SK-N-SH (cell line): Measurements from ENCODE around the gene RNF121.

Experiments used
- CHD2 ChIP-seq: fragments of 150-350 bp; IDR thresholded peaks from 2 replicates; pipeline ENCODE4 v1.6.1; 2018; ENCODE audit warnings: low read length; ENCODE audit not compliant: partially characterized antibody
- EZH2phosphoT487 ChIP-seq: fragments of 200-600 bp; sonication (generic); IDR thresholded peaks from 2 replicates; pipeline ENCODE4 v1.6.1; 2017; ENCODE audit warnings: low read depth, mixed run types, mild to moderate bottlenecking, antibody characterized with exemption, moderate library complexity, borderline replicate concordance
- POLR2AphosphoS5 ChIP-seq: IDR thresholded peaks from 2 replicates; pipeline ENCODE4 v1.6.1; 2012; ENCODE audit warnings: low read depth, low read length
- RAD21 ChIP-seq: IDR thresholded peaks from 2 replicates; pipeline ENCODE4 v1.6.1; 2012; ENCODE audit warnings: mild to moderate bottlenecking, low read length
- TEAD4 ChIP-seq: IDR thresholded peaks from 2 replicates; pipeline ENCODE4 v1.4.0; 2012; ENCODE audit warnings: mild to moderate bottlenecking, borderline replicate concordance; ENCODE audit not compliant: insufficient read depth
- TF ChIP-seq, protein P1 (sequence below): fragments of 200-600 bp; sonication (generic); IDR thresholded peaks from 2 replicates; pipeline ENCODE4 v1.6.1; 2017; ENCODE audit warnings: antibody characterized with exemption, mild to moderate bottlenecking, moderate library complexity
- TF ChIP-seq, protein P2 (sequence below): IDR thresholded peaks from 2 replicates; pipeline ENCODE4 v1.4.0; 2012; ENCODE audit warnings: low read depth, borderline replicate concordance
- TF ChIP-seq, protein P3 (sequence below): fragments of 150-350 bp; IDR thresholded peaks from 2 replicates; pipeline ENCODE4 v1.6.1; 2017; ENCODE audit warnings: antibody characterized with exemption, low read length, low read depth, borderline replicate concordance

DNA sequence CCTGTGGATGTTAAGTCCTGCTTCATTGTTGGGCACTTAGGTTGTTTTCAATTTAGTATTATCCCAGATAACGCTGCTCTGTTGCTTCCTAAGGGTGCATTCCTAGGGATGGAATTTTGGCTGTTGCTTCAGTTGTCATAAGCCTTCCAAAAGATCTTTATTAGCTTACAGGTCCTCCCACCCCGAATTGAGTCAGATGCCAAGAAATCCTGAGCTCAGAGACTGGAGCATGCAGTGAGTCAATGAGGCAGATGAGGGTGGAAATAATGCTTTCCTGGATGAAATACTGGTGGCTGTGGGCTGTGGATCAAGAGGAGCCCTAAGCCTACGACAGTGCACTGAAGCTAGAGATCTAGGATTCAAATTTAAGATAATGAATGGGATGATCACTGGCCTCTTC, 59.2 kb downstream of the RNF121 start:
- TF ChIP-seq, protein P1, sequence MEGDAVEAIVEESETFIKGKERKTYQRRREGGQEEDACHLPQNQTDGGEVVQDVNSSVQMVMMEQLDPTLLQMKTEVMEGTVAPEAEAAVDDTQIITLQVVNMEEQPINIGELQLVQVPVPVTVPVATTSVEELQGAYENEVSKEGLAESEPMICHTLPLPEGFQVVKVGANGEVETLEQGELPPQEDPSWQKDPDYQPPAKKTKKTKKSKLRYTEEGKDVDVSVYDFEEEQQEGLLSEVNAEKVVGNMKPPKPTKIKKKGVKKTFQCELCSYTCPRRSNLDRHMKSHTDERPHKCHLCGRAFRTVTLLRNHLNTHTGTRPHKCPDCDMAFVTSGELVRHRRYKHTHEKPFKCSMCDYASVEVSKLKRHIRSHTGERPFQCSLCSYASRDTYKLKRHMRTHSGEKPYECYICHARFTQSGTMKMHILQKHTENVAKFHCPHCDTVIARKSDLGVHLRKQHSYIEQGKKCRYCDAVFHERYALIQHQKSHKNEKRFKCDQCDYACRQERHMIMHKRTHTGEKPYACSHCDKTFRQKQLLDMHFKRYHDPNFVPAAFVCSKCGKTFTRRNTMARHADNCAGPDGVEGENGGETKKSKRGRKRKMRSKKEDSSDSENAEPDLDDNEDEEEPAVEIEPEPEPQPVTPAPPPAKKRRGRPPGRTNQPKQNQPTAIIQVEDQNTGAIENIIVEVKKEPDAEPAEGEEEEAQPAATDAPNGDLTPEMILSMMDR, result no peak
- TF ChIP-seq, protein P2, sequence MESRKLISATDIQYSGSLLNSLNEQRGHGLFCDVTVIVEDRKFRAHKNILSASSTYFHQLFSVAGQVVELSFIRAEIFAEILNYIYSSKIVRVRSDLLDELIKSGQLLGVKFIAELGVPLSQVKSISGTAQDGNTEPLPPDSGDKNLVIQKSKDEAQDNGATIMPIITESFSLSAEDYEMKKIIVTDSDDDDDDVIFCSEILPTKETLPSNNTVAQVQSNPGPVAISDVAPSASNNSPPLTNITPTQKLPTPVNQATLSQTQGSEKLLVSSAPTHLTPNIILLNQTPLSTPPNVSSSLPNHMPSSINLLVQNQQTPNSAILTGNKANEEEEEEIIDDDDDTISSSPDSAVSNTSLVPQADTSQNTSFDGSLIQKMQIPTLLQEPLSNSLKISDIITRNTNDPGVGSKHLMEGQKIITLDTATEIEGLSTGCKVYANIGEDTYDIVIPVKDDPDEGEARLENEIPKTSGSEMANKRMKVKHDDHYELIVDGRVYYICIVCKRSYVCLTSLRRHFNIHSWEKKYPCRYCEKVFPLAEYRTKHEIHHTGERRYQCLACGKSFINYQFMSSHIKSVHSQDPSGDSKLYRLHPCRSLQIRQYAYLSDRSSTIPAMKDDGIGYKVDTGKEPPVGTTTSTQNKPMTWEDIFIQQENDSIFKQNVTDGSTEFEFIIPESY, result no peak
- TF ChIP-seq EZH2phosphoT487, result no peak
- no peak for TF ChIP-seq RAD21
- no peak for TF ChIP-seq TEAD4
- TF ChIP-seq CHD2, result no peak
- TF ChIP-seq, protein P3, sequence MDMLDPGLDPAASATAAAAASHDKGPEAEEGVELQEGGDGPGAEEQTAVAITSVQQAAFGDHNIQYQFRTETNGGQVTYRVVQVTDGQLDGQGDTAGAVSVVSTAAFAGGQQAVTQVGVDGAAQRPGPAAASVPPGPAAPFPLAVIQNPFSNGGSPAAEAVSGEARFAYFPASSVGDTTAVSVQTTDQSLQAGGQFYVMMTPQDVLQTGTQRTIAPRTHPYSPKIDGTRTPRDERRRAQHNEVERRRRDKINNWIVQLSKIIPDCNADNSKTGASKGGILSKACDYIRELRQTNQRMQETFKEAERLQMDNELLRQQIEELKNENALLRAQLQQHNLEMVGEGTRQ, result no peak
- no peak for TF ChIP-seq POLR2AphosphoS5
